ENCODE results near the gene SPHK2. TPM values are rescaled to one million over a fixed set of nuclear protein-coding genes. Genes with fewer than 3 reads are reported as not detected.
A peak's percentile ranks its signal among the peaks of the same experiment; 100 is the strongest.

The SPHK2 gene
- polyA plus RNA-seq, 1 experiment = 9.2 TPM

GRCh38 chr19:48588670-48589401 lies 30.5 kb upstream of the SPHK2 start:
- DNase-seq (ENCODE audit: low read depth) = no peak
- Histone ChIP-seq H3K36me3 (ENCODE audit: control insufficient read depth, insufficient read depth, low read length) (no peaks in the 10 kb centered on the region), H3K27me3 (ENCODE audit: control insufficient read depth, insufficient read depth, low read length) (no peaks in the 10 kb centered on the region), H3K4me3 (ENCODE audit: low read depth, low read length) (peak overlapping the region; percentile 47)
- ChIA-PET POLR2A (no interaction called here), CTCF (interaction anchor here (0.7 to 11.5 kb wide), 23 partner anchors 11 to 328 kb away, joined by 3 to 226 read pairs (median 5); partner anchors contain the start of genes FAM83E, KDELR1, RPL18 and SPHK2)
- peak; percentile 99 for TF ChIP-seq CTCF (IDR thresholded peaks at IDR 0.05; ENCODE audit: insufficient read depth, low read depth, low read length)

GRCh38 chr19:48591021-48591420 lies 28.3 kb upstream of the SPHK2 start:
- Histone ChIP-seq H3K4me3 (ENCODE audit: low read depth, low read length) (no peak overlapping the region), H3K27me3 (ENCODE audit: control insufficient read depth, insufficient read depth, low read length) (no peaks in the 10 kb centered on the region), H3K36me3 (ENCODE audit: control insufficient read depth, insufficient read depth, low read length) (no peaks in the 10 kb centered on the region)
- DNase-seq (ENCODE audit: low read depth) = no peak
- TF ChIP-seq CTCF (IDR thresholded peaks at IDR 0.05; ENCODE audit: insufficient read depth, low read depth, low read length) = no peak
- ChIA-PET CTCF (interaction anchor here (1.6 to 11.5 kb wide), 3 partner anchors 18 to 98 kb away, joined by 3 to 161 read pairs (median 32); partner anchors contain the start of genes RPL18 and SPHK2), POLR2A (no interaction called here)

DNA sequence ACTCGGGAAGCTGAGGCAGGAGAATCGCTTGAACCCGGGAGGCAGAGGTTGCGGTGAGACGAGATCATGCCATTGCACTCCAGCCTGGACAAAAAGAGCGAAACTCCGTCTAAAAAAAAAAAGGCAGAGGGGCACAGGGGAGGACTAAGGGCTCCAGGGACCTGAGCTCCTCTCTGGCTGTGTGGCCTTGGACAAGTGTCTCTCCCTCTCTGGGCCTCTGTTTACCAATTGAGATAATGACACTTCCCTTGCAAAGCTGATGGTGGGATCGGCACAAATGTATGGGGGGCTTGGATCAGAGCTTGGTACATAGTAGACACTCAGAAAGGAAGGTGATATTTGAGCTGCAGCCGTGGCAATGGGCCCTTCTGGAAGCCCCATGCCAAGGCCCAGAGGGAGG lies 24.1 kb upstream of the SPHK2 start:
- CTCF ChIA-PET = interaction anchor here (1.3 to 2.4 kb wide), 4 partner anchors 11 to 105 kb away, joined by 3 to 12 read pairs (median 5); partner anchors contain the start of gene SPACA4
- H3K27me3 ChIP-seq (ENCODE audit: control insufficient read depth, insufficient read depth, low read length) = no peaks in the 10 kb centered on the region
- H3K36me3 ChIP-seq (ENCODE audit: control insufficient read depth, insufficient read depth, low read length) = no peaks in the 10 kb centered on the region
- POLR2A ChIA-PET = no interaction called here
- H3K4me3 ChIP-seq (ENCODE audit: low read depth, low read length) = no peak overlapping the region
- no peak for TF ChIP-seq CTCF (IDR thresholded peaks at IDR 0.05; ENCODE audit: insufficient read depth, low read depth, low read length)
- no peak for DNase-seq (ENCODE audit: low read depth)

- DNase-seq (ENCODE audit: low read depth) = no peak
- ChIA-PET CTCF (interaction anchor here (1.3 to 2.4 kb wide), 3 partner anchors 11 to 106 kb away, joined by 3 to 12 read pairs (median 6); partner anchors contain the start of gene SPACA4), POLR2A (no interaction called here)
- no peaks in the 10 kb centered on the region for H3K36me3 ChIP-seq (ENCODE audit: control insufficient read depth, insufficient read depth, low read length)
- H3K4me3 ChIP-seq (ENCODE audit: low read depth, low read length) = no peak overlapping the region
- H3K27me3 ChIP-seq (ENCODE audit: control insufficient read depth, insufficient read depth, low read length) = no peaks in the 10 kb centered on the region
- TF ChIP-seq CTCF (IDR thresholded peaks at IDR 0.05; ENCODE audit: insufficient read depth, low read depth, low read length) = no peak
These were observed 23.5 kb upstream of the SPHK2 start for GRCh38 chr19:48595833-48596232.

DNA sequence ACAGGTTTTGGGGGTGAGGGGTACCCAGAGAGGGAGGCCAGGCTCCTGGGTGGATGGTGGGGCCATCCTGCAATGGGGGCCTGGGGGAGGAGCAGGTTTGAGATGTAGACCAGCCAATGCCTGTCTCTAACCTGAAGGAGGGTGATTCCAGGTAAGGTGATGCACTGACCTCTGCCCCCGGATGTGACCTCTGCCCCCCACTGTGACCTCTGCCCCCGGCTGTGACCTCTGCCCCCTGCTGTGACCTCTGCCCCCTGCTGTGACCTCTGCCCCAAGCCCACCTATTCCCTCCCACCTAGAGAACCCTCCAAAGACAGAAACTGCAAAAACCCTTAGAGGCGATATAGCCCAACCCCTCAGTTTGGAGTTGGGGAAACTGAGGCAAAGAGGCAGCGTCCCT lies 23.1 kb upstream of the SPHK2 start:
- TF ChIP-seq CTCF (IDR thresholded peaks at IDR 0.05; ENCODE audit: insufficient read depth, low read depth, low read length) = no peak
- no peaks in the 10 kb centered on the region for H3K36me3 ChIP-seq (ENCODE audit: control insufficient read depth, insufficient read depth, low read length)
- no peak for DNase-seq (ENCODE audit: low read depth)
- H3K4me3 ChIP-seq (ENCODE audit: low read depth, low read length) = no peak overlapping the region
- H3K27me3 ChIP-seq (ENCODE audit: control insufficient read depth, insufficient read depth, low read length) = no peaks in the 10 kb centered on the region
- POLR2A ChIA-PET = no interaction called here
- CTCF ChIA-PET = no interaction called here

Measured in BJ (cell line).